Posterior cingulate gyrus (tissue), 11 donors: ENCODE measurements around the gene PLD6.
"Not testable (repeated sequence)": the region's sequence is repeated elsewhere in the genome, so short reads cannot be mapped to it uniquely, and the experiment has no call there.

Experiments
- DNase-seq, 10 donors: peaks; one replicate each; pipeline versions ENCODE4 v3.0.0 to v3.0.0-alpha.2; 2020 to 2021; ENCODE audit warnings: mixed read lengths in 3 of 10
- intact Hi-C: fragments of 100-400 bp; cut with DNase I; formaldehyde crosslinking; loops from one replicate; pipeline ENCODE4 v1.15.1; 2023

Gene PLD6

GRCh38 chr17:17206124-17206912, at the start of gene PLD6:
Gene PLD6, minus strand, starts transcription at chr17:17206333. Its CDS starts 47 bp downstream, at chr17:17206286.
- intact Hi-C loops: loop anchor here (2.0 kb wide), 1 partner anchor 74 kb away; the partner anchor contains the start of gene COPS3
- DNase-seq: peak; percentile 46 to 96 (median 64)

GRCh38 chr17:17255689-17256088, 49.6 kb upstream of the PLD6 start:
- intact Hi-C loops, DNase-seq: not testable (repeated sequence)

DNA sequence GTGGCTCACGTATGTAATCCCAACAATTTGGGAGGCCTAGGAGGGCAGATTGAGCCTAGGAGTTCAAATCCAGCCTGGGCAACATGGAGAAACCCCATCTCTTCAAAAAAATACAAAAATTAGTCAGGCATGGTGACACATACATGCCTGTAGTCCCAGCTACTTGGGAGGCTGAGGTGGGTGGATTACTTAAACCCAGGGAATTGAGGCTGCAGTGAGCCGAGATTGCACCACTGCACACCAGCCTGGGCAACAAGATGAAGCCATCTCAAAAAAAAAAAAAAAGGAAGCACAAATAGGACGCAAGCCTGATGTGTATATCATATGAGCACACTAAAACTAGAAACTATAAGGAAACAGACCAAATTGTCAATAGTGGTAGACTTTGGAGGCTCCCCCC, 47.9 kb upstream of the PLD6 start:
- intact Hi-C loops: no loop called here
- DNase-seq: no peak

DNA sequence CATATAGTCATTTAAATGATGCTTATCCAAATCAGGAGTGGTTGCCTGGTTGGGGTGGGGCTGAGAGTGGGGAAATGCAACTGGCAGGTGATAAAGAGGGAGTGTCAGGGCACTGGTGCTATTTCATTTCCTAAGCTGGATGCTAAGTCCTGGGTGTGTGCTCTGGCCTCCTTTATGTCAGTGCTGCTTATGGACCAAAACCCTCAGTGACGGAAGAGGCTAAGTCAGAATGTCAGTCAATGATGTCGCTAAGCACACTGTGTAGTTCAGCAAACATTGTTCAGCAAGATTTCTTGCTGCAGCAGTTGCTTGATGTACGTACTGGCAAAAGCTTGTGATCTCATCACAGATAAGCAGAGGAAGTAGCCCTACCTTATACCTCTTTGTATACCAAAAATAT, 47.3 kb upstream of the PLD6 start:
- intact Hi-C loops: no loop called here
- no peak for DNase-seq

GRCh38 chr17:17252149-17252661, 46.1 kb upstream of the PLD6 start:
- DNase-seq: peak in 4 of 10 donors; percentile 48 to 87 (median 82)

DNA sequence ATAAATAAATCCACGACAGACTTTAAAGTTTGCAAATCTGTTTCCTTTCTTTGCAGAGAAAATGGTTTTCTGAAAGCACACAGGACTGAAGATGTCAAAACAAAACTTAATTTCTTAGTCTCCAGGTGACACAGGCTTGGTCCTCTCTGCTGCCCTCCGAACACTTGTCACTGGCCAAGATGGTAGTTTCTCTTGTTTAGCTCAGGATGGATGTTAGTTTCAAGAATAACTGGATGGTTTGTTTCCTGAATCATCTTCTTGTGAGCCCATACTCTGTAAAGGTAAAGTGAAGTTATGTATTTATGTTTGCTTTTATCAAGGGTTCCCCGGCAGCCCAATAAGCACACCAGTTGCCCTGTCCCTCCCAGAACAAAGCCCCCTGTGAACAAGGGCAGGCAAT, 40.7 kb upstream of the PLD6 start:
- intact Hi-C loops: no loop called here
- DNase-seq: peak in 1 of 10 donors; percentile 12

More at GRCh38 chr17:17252149-17252661, 46.1 kb upstream of the PLD6 start:
- intact Hi-C loops: no loop called here

DNA sequence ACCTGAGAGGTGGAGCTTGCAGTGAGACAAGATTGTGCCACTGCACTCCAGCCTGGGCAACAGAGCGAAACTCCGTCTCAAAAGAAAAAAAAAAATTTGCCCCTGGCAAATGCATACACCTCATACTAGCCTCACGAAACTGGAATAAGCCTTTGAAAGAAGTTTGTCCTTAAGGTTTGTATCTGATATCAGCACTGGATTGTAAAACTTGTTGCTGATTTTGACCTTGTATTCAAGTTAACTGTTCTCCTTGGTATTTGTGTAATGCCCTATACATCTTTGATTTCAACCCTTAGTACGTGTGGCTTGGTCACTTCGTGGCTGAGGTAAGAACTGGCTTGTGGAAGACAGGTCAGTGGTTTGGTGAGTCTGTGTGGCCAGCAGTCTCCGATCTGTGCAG, 37.0 kb upstream of the PLD6 start:
- intact Hi-C loops: no loop called here
- DNase-seq: no peak

GRCh38 chr17:17242246-17242645, 36.1 kb upstream of the PLD6 start:
- peak in 2 of 10 donors; percentile 62 to 70 for DNase-seq

DNA sequence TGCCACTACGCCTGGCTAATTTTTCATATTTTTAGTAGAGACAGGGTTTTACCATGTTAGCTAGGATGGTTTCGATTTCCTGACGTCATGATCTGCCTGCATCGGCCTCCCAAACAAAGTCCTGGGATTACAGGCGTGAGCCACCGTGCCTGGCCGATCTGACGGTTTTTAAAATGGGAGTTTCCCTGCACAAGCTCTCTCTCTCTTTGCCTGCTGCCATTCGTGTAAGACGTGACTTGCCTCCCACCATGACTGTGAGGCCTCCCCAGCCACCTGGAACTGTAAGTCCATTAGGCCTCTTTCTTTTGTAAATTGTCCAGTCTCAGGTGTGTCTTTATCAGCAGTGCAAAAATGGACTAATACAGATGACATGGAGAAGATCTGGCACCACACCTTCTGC, 35.5 kb upstream of the PLD6 start:
- intact Hi-C loops: no loop called here
- DNase-seq: peak in 2 of 10 donors; percentile 22 to 52

More at GRCh38 chr17:17242246-17242645, 36.1 kb upstream of the PLD6 start:
- intact Hi-C loops: no loop called here

DNA sequence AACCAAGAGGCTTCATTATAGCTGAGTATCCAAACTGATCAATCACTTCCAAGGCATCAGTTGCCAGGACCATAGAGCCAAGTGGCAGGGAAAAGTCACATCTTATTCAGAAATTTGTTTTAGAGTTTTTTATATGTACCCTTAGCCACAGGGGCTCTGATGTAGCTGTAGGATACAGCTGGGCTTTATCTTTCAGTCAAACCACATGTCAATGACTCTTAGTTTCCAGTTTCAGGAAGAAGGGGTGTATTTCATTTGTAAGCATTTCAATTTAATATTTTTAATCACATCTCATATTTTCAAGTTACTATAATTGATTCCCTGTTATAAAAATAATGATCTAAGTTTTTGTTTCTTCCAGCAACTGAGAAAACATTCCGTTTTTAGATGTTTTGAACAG, 33.7 kb upstream of the PLD6 start:
- intact Hi-C loops: no loop called here

DNA sequence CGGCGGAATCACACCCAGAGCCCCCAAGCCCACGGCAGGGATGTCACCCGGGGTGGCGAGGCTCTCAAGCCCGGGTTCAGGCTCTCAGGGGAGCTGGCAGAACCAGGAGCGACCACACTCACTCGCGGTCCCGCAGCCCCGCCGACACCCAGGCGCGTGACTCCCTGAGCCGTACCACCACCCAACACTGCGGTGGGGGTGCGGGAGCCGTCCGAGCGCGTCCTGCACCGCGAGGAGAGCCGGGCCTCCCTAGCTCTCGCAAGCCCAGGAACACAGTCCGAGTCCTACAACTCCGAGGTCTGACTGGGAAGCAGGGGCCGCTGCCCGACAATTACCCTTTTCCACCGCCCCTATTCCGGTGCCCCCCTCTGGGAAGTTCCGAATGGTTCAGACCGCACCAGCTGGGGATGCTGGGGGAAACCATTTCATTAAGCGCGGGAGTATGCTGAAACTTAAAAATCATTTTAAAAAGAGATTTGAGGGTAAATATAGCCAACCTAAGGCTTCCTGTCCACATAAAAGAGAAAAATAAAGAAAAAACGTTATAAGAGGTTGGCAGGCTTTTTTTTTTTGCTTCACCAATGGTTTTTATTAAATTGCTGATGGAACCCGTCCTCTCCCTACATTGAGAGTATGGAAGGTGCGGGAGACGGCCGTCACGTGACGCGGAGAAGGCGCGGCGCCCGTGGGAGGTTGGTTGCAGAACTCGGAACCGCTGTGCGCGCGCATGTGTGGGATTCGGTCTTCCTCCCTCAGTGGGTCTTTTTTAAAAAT, 31.1 kb upstream of the PLD6 start, which contains the start of gene FLCN:
Gene FLCN, minus strand, starts transcription at position 143 of the 774 bp plus-strand sequence. CDS start 9,031 bp downstream, outside the sequence.
- intact Hi-C loops: loop anchor here (2.0 kb wide), 2 partner anchors 32 to 44 kb away; partner anchors contain the start of gene COPS3
- DNase-seq: peak; percentile 90 to 99 (median 94)

More for the DNA sequence above, 33.7 kb upstream of the PLD6 start:
- DNase-seq: peak in 1 of 10 donors; percentile 1

DNA sequence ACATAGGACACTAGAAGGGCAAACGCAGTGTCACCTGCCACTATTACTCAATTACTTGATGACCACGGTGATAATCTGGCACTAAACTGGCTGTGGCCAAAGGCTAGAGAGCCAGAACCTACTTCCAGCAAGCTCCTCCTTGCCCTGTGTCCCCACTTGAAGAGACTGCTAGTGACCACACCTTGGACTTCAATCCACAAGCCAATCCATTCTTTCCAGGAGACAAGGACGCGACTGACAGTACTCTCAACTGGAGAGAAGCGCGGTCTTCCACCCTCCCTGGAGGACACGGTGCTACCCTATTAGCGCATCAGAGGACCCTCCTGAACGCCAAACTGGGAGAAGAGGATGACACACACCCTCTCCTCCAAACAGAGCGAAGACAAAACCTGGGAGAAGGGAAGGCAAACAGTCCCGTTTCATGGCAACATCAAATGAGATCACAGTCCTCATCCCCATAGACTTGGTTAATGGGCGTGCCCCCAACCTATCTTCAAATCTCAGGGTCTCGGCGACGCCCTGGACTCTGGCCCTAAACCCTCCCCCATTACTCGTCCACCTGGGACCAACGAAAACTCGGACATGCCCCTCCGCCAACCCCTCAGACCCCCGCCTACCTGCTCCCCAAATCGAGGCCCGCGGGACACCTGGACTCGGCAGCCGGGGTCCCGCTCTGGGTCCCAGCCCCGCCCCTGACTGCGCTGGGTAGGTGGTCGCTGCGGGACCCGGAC, 30.3 kb upstream of the PLD6 start:
- intact Hi-C loops: loop anchor here (2.0 kb wide), 2 partner anchors 32 to 44 kb away; partner anchors contain the start of gene COPS3
- DNase-seq: peak in 2 of 10 donors; percentile 16 to 85

GRCh38 chr17:17235212-17236174, 29.4 kb upstream of the PLD6 start:
- intact Hi-C loops: loop anchor here (2.0 kb wide), 2 partner anchors 31 to 45 kb away; partner anchors contain the start of gene COPS3
- DNase-seq: peak in 5 of 10 donors; percentile 28 to 88 (median 78)

DNA sequence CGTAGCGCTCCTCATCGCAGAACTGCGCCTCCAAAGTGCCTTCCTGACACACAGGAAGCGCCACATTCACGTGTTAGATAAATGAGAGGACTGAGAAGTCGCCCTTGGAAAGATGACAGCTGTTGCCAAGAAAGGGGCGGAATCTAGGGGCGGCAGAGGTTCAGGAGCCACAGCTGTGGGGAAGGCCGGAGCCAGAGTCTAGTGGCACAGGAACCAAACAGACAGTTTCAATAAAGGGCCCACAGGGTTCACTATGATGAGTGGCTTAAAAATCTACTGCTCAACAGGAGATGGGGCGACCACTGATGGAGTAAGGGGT, 26.1 kb upstream of the PLD6 start:
- intact Hi-C loops: no loop called here
- DNase-seq: peak in 3 of 10 donors; percentile 37 to 71 (median 66)

- DNase-seq: peak in 5 of 10 donors; percentile 40 to 89 (median 79)
- intact Hi-C loops: no loop called here
Measured at GRCh38 chr17:17231621-17232302, 25.6 kb upstream of the PLD6 start.

DNA sequence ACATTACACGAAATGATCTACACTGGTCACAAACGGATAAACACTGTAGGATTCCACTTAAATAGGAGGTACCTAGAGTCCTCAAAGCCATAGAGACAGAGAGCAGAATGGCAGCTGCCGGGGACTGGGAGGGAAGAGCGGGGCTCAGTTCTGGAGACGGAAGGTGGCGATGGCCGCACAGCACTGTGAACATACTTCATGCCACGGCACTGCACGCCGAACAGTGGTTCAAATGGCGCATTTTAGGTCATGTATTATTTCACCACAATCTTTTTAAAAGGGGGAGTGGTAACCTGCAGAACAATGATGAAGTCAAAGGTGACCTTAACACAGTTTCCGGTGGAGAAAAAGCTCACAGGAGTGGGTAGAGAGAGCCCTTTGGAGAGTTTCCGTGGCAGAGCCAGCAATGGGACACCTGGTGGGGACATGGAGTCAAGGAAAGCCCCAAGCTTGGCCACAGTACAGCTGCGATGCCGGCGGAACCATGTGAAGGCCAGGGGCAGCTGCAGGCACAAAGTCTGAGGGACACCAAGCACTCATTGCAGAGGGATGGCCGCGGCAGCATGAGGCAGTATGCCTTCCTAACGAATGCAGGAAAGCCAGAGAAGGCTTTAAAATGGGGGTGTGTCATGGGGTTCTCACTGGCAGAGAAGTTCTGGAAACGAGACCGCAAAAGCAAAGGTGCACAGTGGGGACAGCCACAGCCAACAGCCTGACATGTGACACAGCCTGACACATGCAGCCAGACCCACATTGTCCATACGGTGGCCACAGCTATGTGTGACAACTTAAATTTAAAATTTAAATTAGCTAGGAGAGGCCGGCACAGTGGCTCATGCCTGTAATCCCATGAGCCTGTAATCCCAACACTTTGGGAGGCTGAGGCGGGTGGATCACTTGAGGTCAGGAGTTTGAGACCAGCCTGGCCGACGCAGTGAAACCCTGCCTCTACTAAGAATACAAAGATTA, 23.6 kb upstream of the PLD6 start:
- peak in 3 of 10 donors; percentile 38 to 79 (median 63) for DNase-seq
- intact Hi-C loops: no loop called here
